Measurements from ENCODE around the gene DAZAP2. TPM values are rescaled to one million over a fixed set of nuclear protein-coding genes. Genes with fewer than 3 reads are reported as not detected.
"Not testable (repeated sequence)": the region's sequence is repeated elsewhere in the genome, so short reads cannot be mapped to it uniquely, and the experiment has no call there.

Gene DAZAP2
- total RNA-seq, 2 experiments from 2014 or later: 131 to 137 TPM

DNA sequence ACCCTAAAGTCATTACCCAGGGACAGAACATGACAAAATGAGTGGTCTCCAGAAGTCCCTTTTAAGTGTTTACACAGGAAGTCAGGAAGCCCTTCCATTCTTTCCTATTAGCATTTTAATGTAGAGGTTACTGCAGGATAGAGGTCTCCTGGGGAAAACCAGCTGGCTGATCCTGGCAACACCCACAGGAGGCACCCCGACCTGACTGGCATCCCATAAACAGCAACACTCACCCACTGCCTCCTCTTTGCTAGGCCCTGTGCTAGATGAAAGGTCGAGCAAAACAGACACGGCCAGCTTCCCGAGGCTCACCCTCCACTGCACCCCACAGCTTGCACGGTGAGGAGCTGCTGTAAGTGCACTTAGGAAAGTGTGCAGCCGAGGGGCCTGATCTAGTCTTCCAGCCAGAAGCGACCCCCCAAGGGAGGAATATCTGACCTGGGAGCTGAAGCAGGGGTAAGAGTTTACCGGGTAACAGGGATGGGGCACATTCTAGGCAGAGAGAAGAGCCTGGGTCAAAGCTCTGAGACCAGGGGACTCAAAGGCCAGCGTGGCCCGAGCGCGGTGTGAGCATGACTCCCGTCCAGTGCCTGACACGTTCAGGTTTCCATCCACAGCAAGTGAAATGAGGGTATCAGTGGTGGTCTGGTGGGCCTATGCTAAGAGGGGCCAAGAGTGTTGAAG is 9.0 kb downstream of the DAZAP2 start:
- Histone ChIP-seq H3K36me3 (ENCODE audit: insufficient read depth, low read length) (peaks cover 19% of the 10 kb centered on the region; the same call in 1 of the 2 replicates), H3K4me1 (ENCODE audit: insufficient read depth, low read length, poor library complexity, severe bottlenecking) (peaks cover 20% of the 10 kb centered on the region), H3K4me2 (ENCODE audit: low read length) (no peak overlapping the region), H3K27ac (ENCODE audit: low read depth, low read length, poor library complexity, severe bottlenecking) (no peak overlapping the region), H2AFZ (ENCODE audit: low read length) (no peak overlapping the region), H4K20me1 (ENCODE audit: insufficient read depth, low read length) (no peaks in the 10 kb centered on the region), H3K4me3 (ENCODE audit: low read depth, low read length, poor library complexity, severe bottlenecking) (no peak overlapping the region), H3K9me2 (ENCODE audit: insufficient read depth, low read length) (no peaks in the 10 kb centered on the region), H3K9me3 (ENCODE audit: low read length) (no peaks in the 10 kb centered on the region), H3K79me2 (ENCODE audit: insufficient read depth, low read depth, low read length) (no peaks in the 10 kb centered on the region)
- POLR2A ChIA-PET: interaction anchor here (0.6 kb wide), 1 partner anchor 318 kb away, joined by 6 read pairs; no protein-coding TSS in a partner anchor
- TF ChIP-seq EZH2phosphoT487 (IDR thresholded peaks at IDR 0.05; ENCODE audit: borderline replicate concordance, low read depth, low read length): no peak
- TF ChIP-seq, protein P1, sequence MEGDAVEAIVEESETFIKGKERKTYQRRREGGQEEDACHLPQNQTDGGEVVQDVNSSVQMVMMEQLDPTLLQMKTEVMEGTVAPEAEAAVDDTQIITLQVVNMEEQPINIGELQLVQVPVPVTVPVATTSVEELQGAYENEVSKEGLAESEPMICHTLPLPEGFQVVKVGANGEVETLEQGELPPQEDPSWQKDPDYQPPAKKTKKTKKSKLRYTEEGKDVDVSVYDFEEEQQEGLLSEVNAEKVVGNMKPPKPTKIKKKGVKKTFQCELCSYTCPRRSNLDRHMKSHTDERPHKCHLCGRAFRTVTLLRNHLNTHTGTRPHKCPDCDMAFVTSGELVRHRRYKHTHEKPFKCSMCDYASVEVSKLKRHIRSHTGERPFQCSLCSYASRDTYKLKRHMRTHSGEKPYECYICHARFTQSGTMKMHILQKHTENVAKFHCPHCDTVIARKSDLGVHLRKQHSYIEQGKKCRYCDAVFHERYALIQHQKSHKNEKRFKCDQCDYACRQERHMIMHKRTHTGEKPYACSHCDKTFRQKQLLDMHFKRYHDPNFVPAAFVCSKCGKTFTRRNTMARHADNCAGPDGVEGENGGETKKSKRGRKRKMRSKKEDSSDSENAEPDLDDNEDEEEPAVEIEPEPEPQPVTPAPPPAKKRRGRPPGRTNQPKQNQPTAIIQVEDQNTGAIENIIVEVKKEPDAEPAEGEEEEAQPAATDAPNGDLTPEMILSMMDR (conservative IDR thresholded peaks at IDR 0.05; ENCODE audit: low read length): no peak
- DNase-seq (ENCODE audit: low spot score): no peak
- intact Hi-C loops (cut with micrococcal nuclease; ENCODE audit: unreplicated experiment): no loop called here
- no TSS peak for BruUV-seq (replicated peaks)
- CTCF ChIA-PET (ENCODE audit: unreplicated experiment): interaction anchor here (0.6 kb wide), 1 partner anchor 56 kb away, joined by 3 read pairs; no protein-coding TSS in a partner anchor

DNA sequence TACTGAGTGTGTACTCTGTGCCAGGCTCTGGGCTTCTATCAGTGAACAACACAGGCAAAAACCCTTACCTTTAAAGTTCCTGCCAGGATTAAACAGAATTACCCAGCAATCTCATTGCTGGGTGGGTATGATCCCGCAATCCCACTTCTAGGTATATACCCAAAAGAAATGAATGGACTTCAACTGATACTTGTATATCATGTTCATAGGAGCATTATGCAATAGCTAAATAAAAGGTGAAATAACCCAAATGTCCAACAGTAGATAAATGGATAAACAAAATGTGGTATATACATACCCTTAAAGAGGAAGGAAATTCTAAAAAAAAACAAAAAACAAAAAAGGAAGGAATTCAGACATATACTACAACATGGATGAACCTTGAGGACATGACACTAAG is 14.7 kb downstream of the DAZAP2 start:
- H3K4me3 ChIP-seq (ENCODE audit: low read depth, low read length, poor library complexity, severe bottlenecking): no peak overlapping the region
- H3K79me2 ChIP-seq (ENCODE audit: insufficient read depth, low read depth, low read length): no peaks in the 10 kb centered on the region
- no peaks in the 10 kb centered on the region for H3K9me2 ChIP-seq (ENCODE audit: insufficient read depth, low read length)
- ChIA-PET CTCF (ENCODE audit: unreplicated experiment) (interaction anchor here (0.5 to 1.0 kb wide), 3 partner anchors 11 to 129 kb away, joined by 3 read pairs; no protein-coding TSS in a partner anchor), POLR2A (interaction anchor here (0.6 to 1.2 kb wide), 2 partner anchors 9 to 204 kb away, joined by 4 read pairs; no protein-coding TSS in a partner anchor)
- H3K36me3 ChIP-seq (ENCODE audit: insufficient read depth, low read length): no peaks in the 10 kb centered on the region
- H3K4me1 ChIP-seq (ENCODE audit: insufficient read depth, low read length, poor library complexity, severe bottlenecking): no peaks in the 10 kb centered on the region
- no peak overlapping the region for H3K4me2 ChIP-seq (ENCODE audit: low read length)
- intact Hi-C loops (cut with micrococcal nuclease; ENCODE audit: unreplicated experiment): loop anchor here (10.0 kb wide), 1 partner anchor 418 kb away; no protein-coding TSS in a partner anchor
- H4K20me1 ChIP-seq (ENCODE audit: insufficient read depth, low read length): no peaks in the 10 kb centered on the region
- no peaks in the 10 kb centered on the region for H3K9me3 ChIP-seq (ENCODE audit: low read length)
- H3K27ac ChIP-seq (ENCODE audit: low read depth, low read length, poor library complexity, severe bottlenecking): no peak overlapping the region
- peak overlapping the region; percentile 60; the same call in 1 of the 2 replicates for H2AFZ ChIP-seq (ENCODE audit: low read length)
- BruUV-seq (replicated peaks): no TSS peak
- TF ChIP-seq, protein P1 (conservative IDR thresholded peaks at IDR 0.05; ENCODE audit: low read length): no peak
- TF ChIP-seq EZH2phosphoT487 (IDR thresholded peaks at IDR 0.05; ENCODE audit: borderline replicate concordance, low read depth, low read length): no peak
- no peak for DNase-seq (ENCODE audit: low spot score)

DNA sequence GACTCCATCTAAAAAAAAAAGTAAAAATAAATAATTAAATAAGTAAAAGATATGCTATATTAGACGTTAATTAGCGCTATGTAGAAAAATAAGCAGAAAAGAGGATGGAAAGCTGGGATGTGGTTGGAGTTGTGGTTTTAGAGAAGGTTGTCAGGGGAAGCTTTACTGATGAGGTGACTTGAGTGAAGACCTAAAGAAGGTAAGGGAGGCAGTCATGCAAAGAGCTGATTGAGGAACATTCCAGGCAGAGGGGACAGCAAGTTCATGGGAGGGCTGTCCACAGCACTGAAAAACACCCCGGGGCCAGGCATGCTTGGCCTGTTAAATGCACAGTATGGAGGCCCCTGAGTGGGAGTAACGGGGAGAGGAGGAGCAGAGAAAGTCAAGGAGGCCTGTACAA is 15.9 kb downstream of the DAZAP2 start:
- no TSS peak for BruUV-seq (replicated peaks)
- TF ChIP-seq EZH2phosphoT487 (IDR thresholded peaks at IDR 0.05; ENCODE audit: borderline replicate concordance, low read depth, low read length): no peak
- TF ChIP-seq, protein P1 (conservative IDR thresholded peaks at IDR 0.05; ENCODE audit: low read length): no peak
- intact Hi-C loops (cut with micrococcal nuclease; ENCODE audit: unreplicated experiment): loop anchor here (10.0 kb wide), 1 partner anchor 420 kb away; no protein-coding TSS in a partner anchor
- CTCF ChIA-PET (ENCODE audit: unreplicated experiment): interaction anchor here (1.0 kb wide), 1 partner anchor 11 kb away, joined by 3 read pairs; no protein-coding TSS in a partner anchor
- no peaks in the 10 kb centered on the region for H3K36me3 ChIP-seq (ENCODE audit: insufficient read depth, low read length)
- H3K9me2 ChIP-seq (ENCODE audit: insufficient read depth, low read length): no peaks in the 10 kb centered on the region
- no peaks in the 10 kb centered on the region for H3K79me2 ChIP-seq (ENCODE audit: insufficient read depth, low read depth, low read length)
- no peak overlapping the region for H2AFZ ChIP-seq (ENCODE audit: low read length)
- no peak for DNase-seq (ENCODE audit: low spot score)
- H3K27ac ChIP-seq (ENCODE audit: low read depth, low read length, poor library complexity, severe bottlenecking): no peak overlapping the region
- H3K4me3 ChIP-seq (ENCODE audit: low read depth, low read length, poor library complexity, severe bottlenecking): no peak overlapping the region
- no peak overlapping the region for H3K4me2 ChIP-seq (ENCODE audit: low read length)
- no peaks in the 10 kb centered on the region for H4K20me1 ChIP-seq (ENCODE audit: insufficient read depth, low read length)
- no peaks in the 10 kb centered on the region for H3K4me1 ChIP-seq (ENCODE audit: insufficient read depth, low read length, poor library complexity, severe bottlenecking)
- no peaks in the 10 kb centered on the region for H3K9me3 ChIP-seq (ENCODE audit: low read length)
- POLR2A ChIA-PET: no interaction called here

DNA sequence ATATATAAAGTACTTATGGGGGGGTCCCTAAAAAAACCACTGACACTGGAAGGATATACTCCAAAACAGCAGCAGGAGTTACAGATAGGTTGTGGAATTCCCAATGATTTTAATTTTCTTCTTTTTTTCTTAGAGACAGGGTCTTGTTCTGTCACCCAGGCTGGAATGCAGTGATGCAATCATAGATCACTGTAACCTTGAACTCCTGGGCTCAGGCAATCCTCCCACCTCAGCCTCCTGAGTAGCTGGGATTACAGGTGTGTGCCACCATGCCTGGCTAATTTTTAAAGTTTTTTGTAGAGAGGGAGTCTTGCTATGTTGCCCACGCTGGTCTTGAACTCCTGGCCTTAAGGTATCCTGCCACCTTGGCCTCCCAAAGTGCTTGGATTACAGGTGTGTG is 21.0 kb downstream of the DAZAP2 start:
- H3K9me3 ChIP-seq (ENCODE audit: low read length); H3K4me3 ChIP-seq (ENCODE audit: low read depth, low read length, poor library complexity, severe bottlenecking); H3K9me2 ChIP-seq (ENCODE audit: insufficient read depth, low read length); H2AFZ ChIP-seq (ENCODE audit: low read length); H3K36me3 ChIP-seq (ENCODE audit: insufficient read depth, low read length); H3K4me2 ChIP-seq (ENCODE audit: low read length); DNase-seq (ENCODE audit: low spot score); H4K20me1 ChIP-seq (ENCODE audit: insufficient read depth, low read length); BruUV-seq (replicated peaks); H3K4me1 ChIP-seq (ENCODE audit: insufficient read depth, low read length, poor library complexity, severe bottlenecking); H3K27ac ChIP-seq (ENCODE audit: low read depth, low read length, poor library complexity, severe bottlenecking); H3K79me2 ChIP-seq (ENCODE audit: insufficient read depth, low read depth, low read length); CTCF ChIA-PET (ENCODE audit: unreplicated experiment): not testable (repeated sequence)
- intact Hi-C loops (cut with micrococcal nuclease; ENCODE audit: unreplicated experiment): loop anchor here (10.0 kb wide), 1 partner anchor 425 kb away; no protein-coding TSS in a partner anchor
- POLR2A ChIA-PET: interaction anchor here (0.6 kb wide), 1 partner anchor 228 kb away, joined by 5 read pairs; no protein-coding TSS in a partner anchor

Data from OCI-LY7 (cell line).